SK-N-SH (cell line): ENCODE data around the gene GPR6.

Experiments used
- CTCF ChIP-seq: fragments of 200-600 bp; sonication (generic); IDR thresholded peaks from 2 replicates; pipeline ENCODE4 v1.6.1; 2017; ENCODE audit warnings: antibody characterized with exemption, mild to moderate bottlenecking, moderate library complexity
- MAX ChIP-seq: IDR thresholded peaks from 2 replicates; pipeline ENCODE4 v1.4.0; 2012; ENCODE audit warnings: low read depth
- MXI1 ChIP-seq: IDR thresholded peaks from 2 replicates; pipeline ENCODE4 v1.6.1; 2012; ENCODE audit warnings: mild to moderate bottlenecking, low read depth, low read length, improper control_type of control experiment
- SIN3A ChIP-seq: IDR thresholded peaks from 2 replicates; pipeline ENCODE4 v1.6.1; 2012; ENCODE audit warnings: low read depth, mild to moderate bottlenecking, low read length, moderate library complexity, borderline replicate concordance

GRCh38 chr6:109958626-109959025 lies 19.5 kb upstream of the GPR6 start:
- TF ChIP-seq CTCF: no peak
- no peak for TF ChIP-seq MXI1
- no peak for TF ChIP-seq MAX
- no peak for TF ChIP-seq SIN3A
